Heart left ventricle (tissue), 13 donors: ENCODE results near the gene SHTN1.

ENCODE experiments used
- POLR2A ChIP-seq, 2 donors: fragments of 450-650 bp; IDR thresholded peaks; one replicate each; pipeline ENCODE4 v1.6.1; 2017; ENCODE audit warnings: antibody characterized with exemption in 2 of 2, mild to moderate bottlenecking in 2 of 2, moderate library complexity in 2 of 2
- TF ChIP-seq, protein P1 (sequence below), 12 donors: fragments of 200-600 bp; sonication (generic) in 4 of 12; IDR thresholded peaks; one replicate each; pipeline versions ENCODE4 v1.5.0 to v1.8.0; 2018 to 2022; ENCODE audit warnings: antibody characterized with exemption in 12 of 12, mild to moderate bottlenecking in 5 of 12
- donor health status: ischemic (EF 13 %, LVEDD 7.1; RV severe dilation, severe dysfunction).
- donor health status: DM: no; HTN: yes; CAD: no.
- donor health status: DM: no; HTN: no; CAD: no.
- donor health status: ischemic (EF 25% LVEDD 6.9; RV normal size, moderate dysfunction).
- donor health status: ischemic (EF 25% LVEDD 5.7; RV mildly dilated, moderate dysfunction).
- donor health status: ischemic (EF 35%, LVEDD 5.7; RV mildly dilated, moderate dysfunction).
- donor health status: nonischemic (EF 11% LVEDD 7.7; RV severe dilation, severe dysfunction).
- donor health status: DM: yes; HTN: yes; CAD: no.
- donor health status: PGD.
- donor health status: ischemic (EF 29% LVEDD 5.4; RV normal size, mild dysfunction).
- donor health status: nonischemic (EF 23%, LVEDD 6.1; RV moderate dilation, normal function).

GRCh38 chr10:116861796-116862195 lies 143.2 kb downstream of the SHTN1 start:
- TF ChIP-seq, protein P1, sequence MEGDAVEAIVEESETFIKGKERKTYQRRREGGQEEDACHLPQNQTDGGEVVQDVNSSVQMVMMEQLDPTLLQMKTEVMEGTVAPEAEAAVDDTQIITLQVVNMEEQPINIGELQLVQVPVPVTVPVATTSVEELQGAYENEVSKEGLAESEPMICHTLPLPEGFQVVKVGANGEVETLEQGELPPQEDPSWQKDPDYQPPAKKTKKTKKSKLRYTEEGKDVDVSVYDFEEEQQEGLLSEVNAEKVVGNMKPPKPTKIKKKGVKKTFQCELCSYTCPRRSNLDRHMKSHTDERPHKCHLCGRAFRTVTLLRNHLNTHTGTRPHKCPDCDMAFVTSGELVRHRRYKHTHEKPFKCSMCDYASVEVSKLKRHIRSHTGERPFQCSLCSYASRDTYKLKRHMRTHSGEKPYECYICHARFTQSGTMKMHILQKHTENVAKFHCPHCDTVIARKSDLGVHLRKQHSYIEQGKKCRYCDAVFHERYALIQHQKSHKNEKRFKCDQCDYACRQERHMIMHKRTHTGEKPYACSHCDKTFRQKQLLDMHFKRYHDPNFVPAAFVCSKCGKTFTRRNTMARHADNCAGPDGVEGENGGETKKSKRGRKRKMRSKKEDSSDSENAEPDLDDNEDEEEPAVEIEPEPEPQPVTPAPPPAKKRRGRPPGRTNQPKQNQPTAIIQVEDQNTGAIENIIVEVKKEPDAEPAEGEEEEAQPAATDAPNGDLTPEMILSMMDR (IDR thresholded peaks at IDR 0.05): no peak
- no peak for TF ChIP-seq POLR2A (IDR thresholded peaks at IDR 0.05)
